ENCODE data around the gene IL17RC. TPM values are rescaled to one million over a fixed set of nuclear protein-coding genes. Genes with fewer than 3 reads are reported as not detected.

Gene IL17RC
- total RNA-seq, 1 experiment from 2014 or later = 17.6 TPM

DNA sequence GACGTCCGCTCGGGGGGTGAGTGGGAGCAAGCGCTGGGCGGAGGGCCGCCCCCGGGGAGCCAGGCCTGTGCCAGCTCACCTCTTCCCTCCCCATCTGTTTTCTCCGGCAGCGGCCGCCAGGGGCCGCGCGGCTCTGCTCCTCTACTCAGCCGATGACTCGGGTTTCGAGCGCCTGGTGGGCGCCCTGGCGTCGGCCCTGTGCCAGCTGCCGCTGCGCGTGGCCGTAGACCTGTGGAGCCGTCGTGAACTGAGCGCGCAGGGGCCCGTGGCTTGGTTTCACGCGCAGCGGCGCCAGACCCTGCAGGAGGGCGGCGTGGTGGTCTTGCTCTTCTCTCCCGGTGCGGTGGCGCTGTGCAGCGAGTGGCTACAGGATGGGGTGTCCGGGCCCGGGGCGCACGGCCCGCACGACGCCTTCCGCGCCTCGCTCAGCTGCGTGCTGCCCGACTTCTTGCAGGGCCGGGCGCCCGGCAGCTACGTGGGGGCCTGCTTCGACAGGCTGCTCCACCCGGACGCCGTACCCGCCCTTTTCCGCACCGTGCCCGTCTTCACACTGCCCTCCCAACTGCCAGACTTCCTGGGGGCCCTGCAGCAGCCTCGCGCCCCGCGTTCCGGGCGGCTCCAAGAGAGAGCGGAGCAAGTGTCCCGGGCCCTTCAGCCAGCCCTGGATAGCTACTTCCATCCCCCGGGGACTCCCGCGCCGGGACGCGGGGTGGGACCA, 16.1 kb downstream of the IL17RC start (continued):
- TF ChIP-seq TCF7L2 (IDR thresholded peaks at IDR 0.05; ENCODE audit: borderline replicate concordance, extremely low read depth, insufficient read depth, insufficient read length) (peak; percentile 8), EGR1 (IDR thresholded peaks at IDR 0.05; ENCODE audit: low read depth) (peak; percentile 57), ZFX (IDR thresholded peaks at IDR 0.05) (peak; percentile 64; the same call in 1 of the 2 replicates), EZH2phosphoT487 (IDR thresholded peaks at IDR 0.05; ENCODE audit: borderline replicate concordance) (no peak)

DNA sequence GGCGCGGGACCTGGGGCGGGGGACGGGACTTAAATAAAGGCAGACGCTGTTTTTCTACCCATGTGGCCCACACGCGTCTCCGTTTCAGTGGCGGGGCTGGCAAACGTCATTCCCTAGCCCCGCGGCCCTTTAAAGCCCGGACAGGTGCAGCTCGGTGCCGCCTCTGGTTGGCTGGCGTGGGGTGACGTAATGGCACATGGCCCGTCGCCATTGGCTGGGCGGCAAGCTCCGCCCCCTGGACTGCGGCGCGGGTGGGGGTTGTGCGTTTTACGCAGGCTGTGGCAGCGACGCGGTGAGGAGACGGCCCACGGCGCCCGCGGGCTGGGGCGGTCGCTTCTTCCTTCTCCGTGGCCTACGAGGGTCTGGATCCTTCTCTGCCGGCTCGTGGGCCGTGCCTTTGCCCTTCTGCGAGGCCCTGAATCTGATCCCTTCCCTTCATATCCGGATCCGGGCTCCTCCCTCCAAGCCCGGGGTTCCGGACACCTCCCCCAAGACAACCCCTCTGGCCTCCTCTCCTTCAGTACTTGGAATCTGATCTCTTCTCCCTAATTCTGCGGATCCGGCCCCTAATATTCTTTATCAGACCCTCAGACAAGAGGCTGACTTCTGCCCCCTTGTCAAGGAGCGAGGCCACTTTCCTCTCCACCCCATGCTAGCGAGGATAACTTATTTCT, 16.8 kb downstream of the IL17RC start, which contains the start of gene CRELD1:
Gene CRELD1, plus strand, starts transcription at position 274 of the 674 bp plus-strand sequence. CDS start 605 bp downstream, outside the sequence.
- ATAC-seq = peak; percentile 85
- H3K9me3 ChIP-seq (ENCODE audit: control insufficient read depth in 1 of 2, insufficient read depth in 1 of 2, low read depth in 1 of 2, low read length in 2 of 2) = no peaks in the 10 kb centered on the region
- peaks cover 0 to 4% of the 10 kb centered on the region in 2 experiments; a peak in 1 of 4 replicates for H3K36me3 ChIP-seq (ENCODE audit: control insufficient read depth in 1 of 2, insufficient read depth in 2 of 2, low read length in 2 of 2)
- DNase-seq (ENCODE audit: low read depth, low spot score) = peak; percentile 90
- no peaks in the 10 kb centered on the region for H3K79me2 ChIP-seq (ENCODE audit: insufficient read depth, low read length)
- ChIA-PET RAD21 (ENCODE audit: low non-redundant PET in 1 of 2, low total read pairs in 2 of 2, uncharacterized antibody in 2 of 2, unreplicated experiment in 2 of 2) (interaction anchor here (0.7 to 0.8 kb wide), 2 partner anchors 13 to 31 kb away, joined by 4 to 6 read pairs; partner anchors contain the start of gene IL17RE (in 1 of the 2)), CTCF (interaction anchor here (1.1 to 6.2 kb wide), 8 partner anchors 13 to 388 kb away, joined by 3 to 65 read pairs (median 5); partner anchors contain the start of gene IL17RC), POLR2A (interaction anchor here (1.0 to 3.0 kb wide), 6 partner anchors 9 to 389 kb away, joined by 3 to 27 read pairs (median 4); partner anchors contain the start of gene ARPC4)
- BruUV-seq (replicated peaks) = no TSS peak
- H3K4me2 ChIP-seq (ENCODE audit: low read length) = peak within 1 kb of the TSS; percentile 87
- no peaks in the 10 kb centered on the region for H3K27me3 ChIP-seq (ENCODE audit: insufficient read depth, low read length)
- peak within 1 kb of the TSS; percentile 52 to 69 for H3K4me3 ChIP-seq (replicated peaks in 1 of 2; ENCODE audit: low read depth in 1 of 2, low read length in 2 of 2)
- H3K27ac ChIP-seq (ENCODE audit: low read depth, low read length) = peak within 1 kb of the TSS; percentile 84
- H3K9ac ChIP-seq (ENCODE audit: low read length) = peak within 1 kb of the TSS; percentile 73
- H3K9me2 ChIP-seq (ENCODE audit: insufficient read depth) = no peaks in the 10 kb centered on the region
- no peak within 1 kb of the TSS for H2AFZ ChIP-seq (ENCODE audit: low read depth, low read length, poor library complexity, severe bottlenecking)
- no peaks in the 10 kb centered on the region for H4K20me1 ChIP-seq (ENCODE audit: insufficient read depth)
- intact Hi-C loops (cut with micrococcal nuclease) = loop anchor here (5.0 kb wide), 3 partner anchors 41 to 216 kb away; partner anchors contain the start of genes JAGN1 and RPUSD3
- peaks cover 9 to 24% of the 10 kb centered on the region in 2 experiments for H3K4me1 ChIP-seq (ENCODE audit: control insufficient read depth in 1 of 2, insufficient read depth in 2 of 2, low read length in 2 of 2)
- TF ChIP-seq SRF (IDR thresholded peaks at IDR 0.05; ENCODE audit: low read depth) (no peak; the same call in 1 of the 2 replicates), YY1 (IDR thresholded peaks at IDR 0.05; ENCODE audit: extremely low read depth, insufficient replicate concordance, low read depth, low read length) (no peak), RAD21 (IDR thresholded peaks at IDR 0.05; ENCODE audit: low read depth) (no peak), POLR2A (IDR thresholded peaks at IDR 0.05; ENCODE audit: borderline replicate concordance, extremely low read depth, insufficient read depth, insufficient read length) (peak; percentile 62), SP1 (IDR thresholded peaks at IDR 0.05; ENCODE audit: low read depth) (peak; percentile 87), CEBPB (IDR thresholded peaks at IDR 0.05; ENCODE audit: low read depth) (no peak), EGR1 (IDR thresholded peaks at IDR 0.05; ENCODE audit: low read depth) (no peak), TCF7L2 (IDR thresholded peaks at IDR 0.05; ENCODE audit: borderline replicate concordance, extremely low read depth, insufficient read depth, insufficient read length) (peak; percentile 91), CBX3 (IDR thresholded peaks at IDR 0.05; ENCODE audit: low read depth) (0 out of 2 replicates have a peak, but pooled peaks have one; percentile 10), ZFX (IDR thresholded peaks at IDR 0.05) (no peak)
- TF ChIP-seq, protein P1, sequence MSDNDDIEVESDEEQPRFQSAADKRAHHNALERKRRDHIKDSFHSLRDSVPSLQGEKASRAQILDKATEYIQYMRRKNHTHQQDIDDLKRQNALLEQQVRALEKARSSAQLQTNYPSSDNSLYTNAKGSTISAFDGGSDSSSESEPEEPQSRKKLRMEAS (IDR thresholded peaks at IDR 0.05) = peak; percentile 95
- TF ChIP-seq, protein P2, sequence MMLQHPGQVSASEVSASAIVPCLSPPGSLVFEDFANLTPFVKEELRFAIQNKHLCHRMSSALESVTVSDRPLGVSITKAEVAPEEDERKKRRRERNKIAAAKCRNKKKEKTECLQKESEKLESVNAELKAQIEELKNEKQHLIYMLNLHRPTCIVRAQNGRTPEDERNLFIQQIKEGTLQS (IDR thresholded peaks at IDR 0.05) = no peak
- TF ChIP-seq, protein P3, sequence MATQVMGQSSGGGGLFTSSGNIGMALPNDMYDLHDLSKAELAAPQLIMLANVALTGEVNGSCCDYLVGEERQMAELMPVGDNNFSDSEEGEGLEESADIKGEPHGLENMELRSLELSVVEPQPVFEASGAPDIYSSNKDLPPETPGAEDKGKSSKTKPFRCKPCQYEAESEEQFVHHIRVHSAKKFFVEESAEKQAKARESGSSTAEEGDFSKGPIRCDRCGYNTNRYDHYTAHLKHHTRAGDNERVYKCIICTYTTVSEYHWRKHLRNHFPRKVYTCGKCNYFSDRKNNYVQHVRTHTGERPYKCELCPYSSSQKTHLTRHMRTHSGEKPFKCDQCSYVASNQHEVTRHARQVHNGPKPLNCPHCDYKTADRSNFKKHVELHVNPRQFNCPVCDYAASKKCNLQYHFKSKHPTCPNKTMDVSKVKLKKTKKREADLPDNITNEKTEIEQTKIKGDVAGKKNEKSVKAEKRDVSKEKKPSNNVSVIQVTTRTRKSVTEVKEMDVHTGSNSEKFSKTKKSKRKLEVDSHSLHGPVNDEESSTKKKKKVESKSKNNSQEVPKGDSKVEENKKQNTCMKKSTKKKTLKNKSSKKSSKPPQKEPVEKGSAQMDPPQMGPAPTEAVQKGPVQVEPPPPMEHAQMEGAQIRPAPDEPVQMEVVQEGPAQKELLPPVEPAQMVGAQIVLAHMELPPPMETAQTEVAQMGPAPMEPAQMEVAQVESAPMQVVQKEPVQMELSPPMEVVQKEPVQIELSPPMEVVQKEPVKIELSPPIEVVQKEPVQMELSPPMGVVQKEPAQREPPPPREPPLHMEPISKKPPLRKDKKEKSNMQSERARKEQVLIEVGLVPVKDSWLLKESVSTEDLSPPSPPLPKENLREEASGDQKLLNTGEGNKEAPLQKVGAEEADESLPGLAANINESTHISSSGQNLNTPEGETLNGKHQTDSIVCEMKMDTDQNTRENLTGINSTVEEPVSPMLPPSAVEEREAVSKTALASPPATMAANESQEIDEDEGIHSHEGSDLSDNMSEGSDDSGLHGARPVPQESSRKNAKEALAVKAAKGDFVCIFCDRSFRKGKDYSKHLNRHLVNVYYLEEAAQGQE (IDR thresholded peaks at IDR 0.05; ENCODE audit: low read depth) = no peak
- TF ChIP-seq, protein P4, sequence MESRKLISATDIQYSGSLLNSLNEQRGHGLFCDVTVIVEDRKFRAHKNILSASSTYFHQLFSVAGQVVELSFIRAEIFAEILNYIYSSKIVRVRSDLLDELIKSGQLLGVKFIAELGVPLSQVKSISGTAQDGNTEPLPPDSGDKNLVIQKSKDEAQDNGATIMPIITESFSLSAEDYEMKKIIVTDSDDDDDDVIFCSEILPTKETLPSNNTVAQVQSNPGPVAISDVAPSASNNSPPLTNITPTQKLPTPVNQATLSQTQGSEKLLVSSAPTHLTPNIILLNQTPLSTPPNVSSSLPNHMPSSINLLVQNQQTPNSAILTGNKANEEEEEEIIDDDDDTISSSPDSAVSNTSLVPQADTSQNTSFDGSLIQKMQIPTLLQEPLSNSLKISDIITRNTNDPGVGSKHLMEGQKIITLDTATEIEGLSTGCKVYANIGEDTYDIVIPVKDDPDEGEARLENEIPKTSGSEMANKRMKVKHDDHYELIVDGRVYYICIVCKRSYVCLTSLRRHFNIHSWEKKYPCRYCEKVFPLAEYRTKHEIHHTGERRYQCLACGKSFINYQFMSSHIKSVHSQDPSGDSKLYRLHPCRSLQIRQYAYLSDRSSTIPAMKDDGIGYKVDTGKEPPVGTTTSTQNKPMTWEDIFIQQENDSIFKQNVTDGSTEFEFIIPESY (IDR thresholded peaks at IDR 0.05; ENCODE audit: extremely low read depth, insufficient replicate concordance, low read length) = peak; percentile 23
